Mucosa of rectum (tissue), 2 donors: ENCODE measurements around the gene MTHFS.
"Not testable (repeated sequence)": the region's sequence is repeated elsewhere in the genome, so short reads cannot be mapped to it uniquely, and the experiment has no call there.

ENCODE experiments used
- H3K27ac ChIP-seq, 2 donors: one replicate each; pipeline ENCODE4 v1.7.0; 2013; ENCODE audit warnings: inconsistent platforms in 2 of 2, low read depth in 2 of 2, low read length in 2 of 2
- H3K27me3 ChIP-seq, 2 donors: one replicate each; pipeline ENCODE4 v1.7.0; 2013; ENCODE audit warnings: low read length in 2 of 2; ENCODE audit not compliant: control insufficient read depth in 2 of 2, insufficient read depth in 2 of 2
- H3K36me3 ChIP-seq, 2 donors: one replicate each; pipeline ENCODE4 v1.7.0; 2013; ENCODE audit warnings: low read length in 2 of 2; ENCODE audit not compliant: control insufficient read depth in 2 of 2, insufficient read depth in 2 of 2
- H3K4me1 ChIP-seq, 2 donors: one replicate each; pipeline ENCODE4 v1.7.0; 2013; ENCODE audit warnings: low read length in 2 of 2, mild to moderate bottlenecking in 1 of 2; ENCODE audit not compliant: control insufficient read depth in 2 of 2, insufficient read depth in 2 of 2
- H3K4me3 ChIP-seq, 2 donors: one replicate each; pipeline ENCODE4 v1.7.0; 2013; ENCODE audit warnings: low read length in 2 of 2
- H3K9ac ChIP-seq, 2 donors: one replicate each; pipeline ENCODE4 v1.7.0; 2013; ENCODE audit warnings: low read length in 2 of 2, low read depth in 1 of 2, mild to moderate bottlenecking in 1 of 2
- H3K9me3 ChIP-seq, 2 donors: one replicate each; pipeline ENCODE4 v1.7.0; 2013; ENCODE audit warnings: low read length in 2 of 2; ENCODE audit not compliant: control insufficient read depth in 2 of 2
- donor health status: healthy.
- donor health status: Normal muscosa, but diverticular disease.

The MTHFS gene

DNA sequence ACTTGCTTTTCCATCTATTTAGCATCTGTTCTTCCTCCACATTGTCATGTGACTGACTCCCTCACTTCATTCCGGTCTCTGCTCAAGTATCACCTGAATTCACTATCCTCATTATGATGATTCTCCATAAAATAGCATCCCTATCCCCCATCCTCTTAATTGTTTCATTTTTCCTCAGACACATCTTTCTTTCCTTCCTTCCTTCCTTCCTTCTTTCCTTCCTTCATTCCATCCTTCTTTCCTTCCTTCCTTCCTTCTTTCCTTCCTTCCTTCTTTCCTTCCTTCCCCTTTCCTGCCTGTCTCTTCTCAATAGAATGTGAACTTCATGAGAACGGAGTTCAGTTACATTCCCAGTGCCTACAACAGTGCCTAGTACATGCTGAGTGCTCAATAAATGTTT, 32.6 kb upstream of the MTHFS start:
- Histone ChIP-seq H3K4me1 (peaks cover 0 to 2% of the 10 kb centered on the region in 2 donors), H3K27me3 (peaks cover 0 to 3% of the 10 kb centered on the region in 2 donors), H3K27ac (no peak overlapping the region), H3K4me3 (no peak overlapping the region), H3K9me3 (no peaks in the 10 kb centered on the region), H3K9ac (no peak overlapping the region), H3K36me3 (no peaks in the 10 kb centered on the region)

DNA sequence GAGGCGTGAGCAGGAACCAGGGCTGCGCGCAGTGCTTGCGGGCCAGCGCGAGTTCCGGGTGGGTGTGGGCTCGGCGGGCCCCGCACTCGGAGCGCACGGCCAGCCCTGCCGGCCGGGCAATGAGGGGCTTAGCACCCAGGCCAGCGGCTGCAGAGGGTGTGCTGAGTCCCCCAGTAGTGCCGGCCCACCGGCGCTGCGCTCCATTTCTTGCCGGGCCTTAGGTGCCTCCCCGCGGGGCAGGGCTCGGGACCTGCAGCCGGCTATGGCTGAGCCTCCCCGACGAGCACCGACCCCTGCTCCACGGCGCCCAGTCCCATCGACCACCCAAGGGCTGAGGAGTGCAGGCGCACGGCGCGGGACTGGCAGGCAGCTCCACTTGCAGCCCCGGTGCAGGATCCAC, 29.3 kb upstream of the MTHFS start:
- not testable (repeated sequence) for H3K27me3 ChIP-seq, H3K36me3 ChIP-seq, H3K9ac ChIP-seq, H3K27ac ChIP-seq, H3K4me3 ChIP-seq, H3K9me3 ChIP-seq
- H3K4me1 ChIP-seq = peaks cover 5 to 12% of the 10 kb centered on the region in 2 donors

DNA sequence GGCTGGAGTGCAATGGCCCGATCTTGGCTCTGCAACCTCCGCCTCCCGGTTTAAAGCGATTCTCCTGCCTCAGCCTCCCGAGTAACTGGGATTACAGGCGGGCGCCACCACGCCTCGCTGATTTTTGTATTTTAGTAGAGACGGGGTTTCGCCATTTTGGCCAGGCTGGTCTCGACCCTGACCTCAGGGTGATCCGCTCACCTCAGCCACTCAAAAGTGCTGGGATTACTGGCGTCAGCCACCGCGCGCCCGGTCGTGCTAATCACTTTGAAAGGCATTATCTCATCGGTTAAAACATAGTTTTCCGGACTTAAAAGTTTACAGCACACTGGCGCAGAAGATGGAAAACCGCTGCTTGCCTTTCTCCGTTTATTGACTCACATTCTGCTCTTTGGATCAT, 27.6 kb upstream of the MTHFS start:
- peaks cover 9 to 10% of the 10 kb centered on the region in 2 donors for H3K36me3 ChIP-seq
- H3K9ac ChIP-seq = peak overlapping the region; percentile 83 to 99
- peak overlapping the region; percentile 86 to 97 for H3K4me3 ChIP-seq
- H3K27me3 ChIP-seq = no peaks in the 10 kb centered on the region
- H3K27ac ChIP-seq = peak overlapping the region; percentile 98
- H3K4me1 ChIP-seq = peaks cover 5 to 12% of the 10 kb centered on the region in 2 donors
- H3K9me3 ChIP-seq = peaks cover 5 to 6% of the 10 kb centered on the region in 2 donors

- Histone ChIP-seq H3K9ac (peak overlapping the region; percentile 90 to 99), H3K36me3 (peaks cover 10 to 12% of the 10 kb centered on the region in 2 donors), H3K4me3 (peak overlapping the region; percentile 86 to 97), H3K9me3 (peaks cover 5 to 10% of the 10 kb centered on the region in 2 donors), H3K27ac (peak overlapping the region; percentile 98), H3K27me3 (no peaks in the 10 kb centered on the region), H3K4me1 (peaks cover 5 to 12% of the 10 kb centered on the region in 2 donors)
Observed at GRCh38 chr15:79923515-79924169, 26.8 kb upstream of the MTHFS start.

GRCh38 chr15:79923079-79923514, 26.3 kb upstream of the MTHFS start:
- Histone ChIP-seq H3K36me3 (peaks cover 10 to 12% of the 10 kb centered on the region in 2 donors), H3K4me3 (peak overlapping the region; percentile 86 to 97), H3K27me3 (no peaks in the 10 kb centered on the region)

GRCh38 chr15:79922512-79923078, 25.8 kb upstream of the MTHFS start:
- H3K4me3 ChIP-seq = peak overlapping the region; percentile 86 to 97
- peaks cover 12 to 16% of the 10 kb centered on the region in 2 donors for H3K9me3 ChIP-seq
- H3K9ac ChIP-seq = peak overlapping the region; percentile 77 to 99
- H3K4me1 ChIP-seq = peaks cover 5 to 12% of the 10 kb centered on the region in 2 donors
- H3K36me3 ChIP-seq = peaks cover 10 to 12% of the 10 kb centered on the region in 2 donors
- H3K27me3 ChIP-seq = no peaks in the 10 kb centered on the region
- H3K27ac ChIP-seq = peak overlapping the region; percentile 98

More at GRCh38 chr15:79923079-79923514, 26.3 kb upstream of the MTHFS start:
- Histone ChIP-seq H3K4me1 (peaks cover 5 to 12% of the 10 kb centered on the region in 2 donors), H3K9ac (peak overlapping the region; percentile 90 to 99), H3K9me3 (peaks cover 9 to 12% of the 10 kb centered on the region in 2 donors), H3K27ac (peak overlapping the region; percentile 98)

GRCh38 chr15:79919749-79920511, 23.1 kb upstream of the MTHFS start:
- Histone ChIP-seq H3K27ac (no peak overlapping the region), H3K27me3 (no peaks in the 10 kb centered on the region), H3K9me3 (peaks cover 26 to 30% of the 10 kb centered on the region in 2 donors), H3K4me1 (peaks cover 5 to 12% of the 10 kb centered on the region in 2 donors), H3K9ac (no peak overlapping the region), H3K36me3 (peaks cover 10 to 12% of the 10 kb centered on the region in 2 donors), H3K4me3 (no peak overlapping the region)

GRCh38 chr15:79919090-79919748, 22.4 kb upstream of the MTHFS start:
- peaks cover 10 to 12% of the 10 kb centered on the region in 2 donors for H3K36me3 ChIP-seq
- no peak overlapping the region for H3K4me3 ChIP-seq
- peaks cover 5 to 8% of the 10 kb centered on the region in 2 donors for H3K4me1 ChIP-seq
- H3K9ac ChIP-seq = no peak overlapping the region
- peaks cover 34 to 35% of the 10 kb centered on the region in 2 donors for H3K9me3 ChIP-seq
- no peaks in the 10 kb centered on the region for H3K27me3 ChIP-seq
- H3K27ac ChIP-seq = no peak overlapping the region

- peaks cover 34 to 35% of the 10 kb centered on the region in 2 donors for H3K9me3 ChIP-seq
- no peak overlapping the region for H3K9ac ChIP-seq
- H3K36me3 ChIP-seq = peaks cover 10 to 12% of the 10 kb centered on the region in 2 donors
Observed at GRCh38 chr15:79918278-79918677, 21.5 kb upstream of the MTHFS start.

More at GRCh38 chr15:79918278-79918677, 21.5 kb upstream of the MTHFS start:
- Histone ChIP-seq H3K4me1 (peaks cover 5% of the 10 kb centered on the region in 2 donors), H3K4me3 (no peak overlapping the region), H3K27me3 (no peaks in the 10 kb centered on the region), H3K27ac (no peak overlapping the region)
